Activated naive CD8-positive, alpha-beta T cell treated with anti-CD3 and anti-CD28 coated beads, Interleukin-2, amount 10 ng/mL, durations not matched to agents 7 days and 5 days (primary cell): Measurements from ENCODE around the gene DEFB114. TPM values are rescaled to one million over a fixed set of nuclear protein-coding genes. Genes with fewer than 3 reads are reported as not detected.
"Not testable (repeated sequence)": the region's sequence is repeated elsewhere in the genome, so short reads cannot be mapped to it uniquely, and the experiment has no call there.

Source experiments
- ATAC-seq: fragments of 150-1000 bp; cut with Tn5 transposase; one replicate; pipeline ENCODE4 v1.10.0; 2021; ENCODE audit warnings: low read depth, moderate library complexity
- POLR2A ChIA-PET: fragments of 350-600 bp; sonication (Branson Sonifier 250); formaldehyde crosslinking; loops from one replicate; lab custom pipeline; 2021; ENCODE audit warnings: antibody characterized with exemption; lab: Charles Lee
- DNase-seq: peaks from one replicate; pipeline ENCODE4 v3.0.0; 2021
- H3K27ac Mint-ChIP-seq: one replicate; pipeline ENCODE4 v1.8.0; 2022; ENCODE audit warnings: mild to moderate bottlenecking, mixed read lengths
- H3K27me3 Mint-ChIP-seq: one replicate; pipeline ENCODE4 v1.8.0; 2022; ENCODE audit warnings: mild to moderate bottlenecking, moderate library complexity, mixed read lengths
- H3K36me3 Mint-ChIP-seq: one replicate; pipeline ENCODE4 v1.8.0; 2021; ENCODE audit warnings: mild to moderate bottlenecking, mixed read lengths
- H3K4me1 Mint-ChIP-seq: one replicate; pipeline ENCODE4 v1.8.0; 2021; ENCODE audit warnings: mixed read lengths
- H3K4me3 Mint-ChIP-seq: one replicate; pipeline ENCODE4 v1.8.0; 2022; ENCODE audit warnings: mild to moderate bottlenecking, moderate library complexity, mixed read lengths
- H3K9me3 Mint-ChIP-seq: one replicate; pipeline ENCODE4 v1.8.0; 2021; ENCODE audit warnings: mixed read lengths
- total RNA-seq, 2 experiments: library from RNA; stranded (reverse); gene quantifications; one replicate each; pipeline ENCODE4 v1.2.3, GENCODE V29; 2021

DEFB114 gene
- total RNA-seq, 2 experiments from 2014 or later: not detected

GRCh38 chr6:49958180-49958579, 5.8 kb downstream of the DEFB114 start:
- DNase-seq (no peak), ATAC-seq (no peak)
- Mint-ChIP-seq H3K9me3 (no peaks in the 10 kb centered on the region), H3K27ac (no peak overlapping the region), H3K4me3 (no peak overlapping the region), H3K36me3 (no peaks in the 10 kb centered on the region), H3K27me3 (no peaks in the 10 kb centered on the region), H3K4me1 (no peaks in the 10 kb centered on the region)
- POLR2A ChIA-PET: no interaction called here

DNA sequence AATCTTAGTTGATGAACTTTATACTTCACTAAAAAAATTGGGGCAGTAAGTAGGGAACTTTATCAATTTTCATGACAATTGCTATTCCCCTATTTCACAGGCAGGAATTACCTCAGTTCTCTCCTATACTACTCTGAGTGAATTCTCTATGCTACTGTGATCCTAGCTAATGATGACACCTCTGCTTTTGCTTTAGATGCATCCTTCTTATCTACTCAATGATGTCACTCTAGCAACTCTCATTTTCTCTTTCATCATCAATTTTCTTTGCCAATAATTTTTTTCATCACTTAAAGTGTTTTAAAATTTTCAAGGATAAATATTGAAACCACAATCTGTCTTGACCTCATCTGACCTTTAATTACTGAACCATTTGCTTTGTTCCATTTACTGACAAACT, 8.1 kb downstream of the DEFB114 start:
- POLR2A ChIA-PET: no interaction called here
- Mint-ChIP-seq H3K27me3 (no peaks in the 10 kb centered on the region), H3K36me3 (no peaks in the 10 kb centered on the region), H3K4me1 (no peaks in the 10 kb centered on the region), H3K27ac (no peak overlapping the region), H3K4me3 (no peak overlapping the region), H3K9me3 (no peaks in the 10 kb centered on the region)
- no peak for ATAC-seq
- no peak for DNase-seq

GRCh38 chr6:49951926-49952325, 12.0 kb downstream of the DEFB114 start:
- no peak for DNase-seq
- POLR2A ChIA-PET: no interaction called here
- no peaks in the 10 kb centered on the region for H3K27me3 Mint-ChIP-seq
- H3K9me3 Mint-ChIP-seq: peaks cover 3% of the 10 kb centered on the region
- no peaks in the 10 kb centered on the region for H3K4me1 Mint-ChIP-seq
- no peak overlapping the region for H3K27ac Mint-ChIP-seq
- no peak overlapping the region for H3K4me3 Mint-ChIP-seq
- H3K36me3 Mint-ChIP-seq: no peaks in the 10 kb centered on the region
- no peak for ATAC-seq

DNA sequence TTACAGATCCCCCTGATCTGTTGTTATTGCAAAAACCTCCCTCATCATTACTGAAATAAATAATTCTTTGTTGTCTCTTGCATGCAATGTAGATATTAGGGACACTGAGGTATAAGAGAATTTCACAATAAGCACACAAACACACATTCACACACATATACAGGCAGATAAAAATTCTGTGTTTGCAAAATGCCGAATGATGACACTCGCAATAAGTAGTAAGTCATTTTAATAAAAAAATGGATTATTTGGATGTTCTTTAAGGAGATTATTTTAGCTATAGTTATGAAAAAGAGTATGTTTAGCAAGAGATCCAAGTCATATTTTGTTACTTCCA, 13.6 kb downstream of the DEFB114 start:
- H3K9me3 Mint-ChIP-seq: peaks cover 6% of the 10 kb centered on the region
- POLR2A ChIA-PET: no interaction called here
- DNase-seq (no peak), ATAC-seq (no peak)
- no peaks in the 10 kb centered on the region for H3K36me3 Mint-ChIP-seq
- H3K4me3 Mint-ChIP-seq: no peak overlapping the region
- no peaks in the 10 kb centered on the region for H3K27me3 Mint-ChIP-seq
- no peaks in the 10 kb centered on the region for H3K4me1 Mint-ChIP-seq
- H3K27ac Mint-ChIP-seq: no peak overlapping the region

DNA sequence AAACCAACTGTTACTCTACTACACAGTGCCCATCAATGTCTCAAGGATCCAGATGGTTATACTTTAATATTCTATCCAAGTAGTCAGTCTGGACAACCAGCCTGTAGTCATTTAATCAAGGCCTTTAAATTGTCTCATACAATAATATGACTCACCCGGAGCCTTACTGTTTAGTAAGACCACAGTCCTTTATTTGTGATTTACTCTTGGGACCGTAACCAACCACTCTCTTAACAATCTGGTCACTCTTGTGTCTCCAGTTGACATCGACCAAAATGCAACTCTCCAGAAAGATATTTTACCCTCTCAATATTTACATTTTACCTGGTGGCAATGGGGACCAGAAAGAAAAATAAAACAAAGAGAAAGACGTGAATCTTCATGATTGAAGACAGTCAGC, 14.9 kb downstream of the DEFB114 start:
- POLR2A ChIA-PET: no interaction called here
- peaks cover 8% of the 10 kb centered on the region for H3K9me3 Mint-ChIP-seq
- no peak overlapping the region for H3K27ac Mint-ChIP-seq
- no peaks in the 10 kb centered on the region for H3K4me1 Mint-ChIP-seq
- H3K36me3 Mint-ChIP-seq: no peaks in the 10 kb centered on the region
- DNase-seq: no peak
- no peaks in the 10 kb centered on the region for H3K27me3 Mint-ChIP-seq
- H3K4me3 Mint-ChIP-seq: no peak overlapping the region
- no peak for ATAC-seq

DNA sequence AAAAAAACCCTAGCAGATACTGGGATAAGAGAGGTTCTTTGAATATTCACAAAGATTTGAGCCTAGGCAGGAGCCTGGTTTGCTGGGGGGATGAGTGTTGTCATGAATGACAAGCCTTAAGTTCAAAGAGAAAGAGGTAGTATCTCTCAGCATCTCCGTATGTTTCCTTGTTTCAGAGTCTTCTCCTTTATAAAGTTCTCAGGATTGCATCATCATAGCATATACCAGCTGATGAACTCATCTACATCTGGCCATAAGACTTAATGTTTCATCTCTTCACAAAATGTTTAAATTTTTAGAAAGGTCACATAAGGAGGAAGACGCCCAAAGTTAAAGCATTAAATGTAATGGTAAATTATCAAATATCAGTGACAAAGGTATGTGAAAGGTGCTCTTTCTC, 17.1 kb downstream of the DEFB114 start:
- no peak for DNase-seq
- Mint-ChIP-seq H3K27me3 (no peaks in the 10 kb centered on the region), H3K9me3 (peaks cover 9% of the 10 kb centered on the region), H3K4me3 (no peak overlapping the region), H3K36me3 (no peaks in the 10 kb centered on the region), H3K27ac (no peak overlapping the region), H3K4me1 (no peaks in the 10 kb centered on the region)
- ATAC-seq: no peak
- POLR2A ChIA-PET: no interaction called here

DNA sequence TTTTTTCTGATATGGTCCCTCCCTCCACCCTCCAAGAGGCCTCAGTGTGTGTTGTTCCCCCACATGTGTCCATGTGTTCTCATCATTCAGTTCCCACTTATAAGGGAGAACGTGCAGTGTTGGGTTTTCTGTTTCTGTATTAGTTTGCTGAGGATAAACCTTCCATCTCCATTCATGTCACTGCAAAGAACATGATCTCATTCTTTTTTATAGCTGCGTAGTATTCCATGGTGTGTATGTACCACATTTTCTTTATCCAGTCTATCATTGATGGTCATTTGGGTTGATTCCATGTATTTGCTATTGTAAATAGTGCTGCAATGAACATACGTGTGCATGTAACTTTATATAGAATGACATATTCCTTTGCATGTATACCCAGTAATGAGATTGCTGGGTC, 19.9 kb downstream of the DEFB114 start:
- H3K27ac Mint-ChIP-seq, DNase-seq, ATAC-seq, H3K9me3 Mint-ChIP-seq, H3K36me3 Mint-ChIP-seq, H3K4me1 Mint-ChIP-seq, POLR2A ChIA-PET, H3K4me3 Mint-ChIP-seq, H3K27me3 Mint-ChIP-seq: not testable (repeated sequence)

DNA sequence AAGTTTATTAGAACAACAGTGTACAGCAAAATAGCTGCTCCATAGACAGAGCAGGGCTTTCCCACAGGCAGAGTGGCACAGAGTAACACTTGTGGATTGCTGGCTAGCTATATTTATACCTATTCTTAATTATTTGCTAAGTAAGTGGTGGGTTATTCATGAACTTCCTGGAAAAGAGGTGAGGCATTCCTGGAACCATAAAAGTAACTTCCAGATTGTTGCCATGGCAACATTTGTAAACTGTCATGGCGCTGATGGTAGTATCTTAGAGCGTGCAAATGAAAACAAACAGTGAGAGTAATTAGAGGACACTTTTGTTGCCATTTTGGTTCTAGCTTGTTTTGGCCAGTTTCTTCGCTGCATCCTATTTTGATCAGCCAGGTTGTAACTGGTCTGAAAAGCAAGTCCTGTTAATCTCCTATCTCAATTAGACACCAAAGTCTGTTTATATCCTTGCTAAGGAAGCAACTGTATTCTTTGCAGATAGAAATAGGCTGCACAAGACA, 23.9 kb downstream of the DEFB114 start:
- H3K27ac Mint-ChIP-seq: no peak overlapping the region
- DNase-seq (no peak), ATAC-seq (no peak)
- H3K27me3 Mint-ChIP-seq: no peaks in the 10 kb centered on the region
- POLR2A ChIA-PET: no interaction called here
- peaks cover 3% of the 10 kb centered on the region for H3K9me3 Mint-ChIP-seq
- H3K4me3 Mint-ChIP-seq: no peak overlapping the region
- H3K4me1 Mint-ChIP-seq: no peaks in the 10 kb centered on the region
- H3K36me3 Mint-ChIP-seq: no peaks in the 10 kb centered on the region

- H3K27ac Mint-ChIP-seq: no peak overlapping the region
- no peak overlapping the region for H3K4me3 Mint-ChIP-seq
- H3K4me1 Mint-ChIP-seq: no peaks in the 10 kb centered on the region
- POLR2A ChIA-PET: no interaction called here
- no peaks in the 10 kb centered on the region for H3K9me3 Mint-ChIP-seq
- no peaks in the 10 kb centered on the region for H3K27me3 Mint-ChIP-seq
- H3K36me3 Mint-ChIP-seq: no peaks in the 10 kb centered on the region
- DNase-seq: no peak
- ATAC-seq: no peak
Measured at GRCh38 chr6:49937811-49938210, 26.2 kb downstream of the DEFB114 start.

DNA sequence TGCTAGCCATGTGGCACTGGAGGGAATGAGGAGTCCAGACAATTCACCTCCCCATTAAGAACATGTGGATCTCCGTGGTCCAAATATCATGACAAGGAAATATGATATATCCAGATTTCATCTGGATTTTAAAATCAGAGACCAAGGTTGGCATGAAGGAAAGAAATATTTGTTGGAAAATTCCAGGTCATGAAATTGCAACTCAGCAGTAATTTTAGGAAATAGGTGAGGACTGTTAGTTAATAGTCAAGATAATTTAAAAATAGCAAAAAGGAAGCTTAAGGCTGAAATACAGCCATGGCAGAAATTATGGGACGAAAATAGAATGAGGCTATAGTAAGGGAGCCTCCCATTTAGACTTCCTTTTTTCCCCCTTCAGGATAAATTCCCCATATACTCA, 26.9 kb downstream of the DEFB114 start:
- Mint-ChIP-seq H3K36me3 (no peaks in the 10 kb centered on the region), H3K27me3 (no peaks in the 10 kb centered on the region), H3K9me3 (no peaks in the 10 kb centered on the region), H3K4me1 (no peaks in the 10 kb centered on the region), H3K4me3 (no peak overlapping the region), H3K27ac (no peak overlapping the region)
- POLR2A ChIA-PET: no interaction called here
- DNase-seq: no peak
- no peak for ATAC-seq

GRCh38 chr6:49935387-49935786, 28.6 kb downstream of the DEFB114 start:
- POLR2A ChIA-PET: no interaction called here
- Mint-ChIP-seq H3K4me1 (no peaks in the 10 kb centered on the region), H3K4me3 (no peak overlapping the region), H3K27me3 (no peaks in the 10 kb centered on the region), H3K36me3 (no peaks in the 10 kb centered on the region), H3K9me3 (no peaks in the 10 kb centered on the region), H3K27ac (no peak overlapping the region)
- no peak for DNase-seq
- ATAC-seq: no peak

GRCh38 chr6:49934770-49935169, 29.2 kb downstream of the DEFB114 start:
- Mint-ChIP-seq H3K36me3 (no peaks in the 10 kb centered on the region), H3K4me3 (no peak overlapping the region), H3K4me1 (no peaks in the 10 kb centered on the region), H3K9me3 (no peaks in the 10 kb centered on the region), H3K27ac (no peak overlapping the region), H3K27me3 (no peaks in the 10 kb centered on the region)
- POLR2A ChIA-PET: no interaction called here
- ATAC-seq: no peak
- DNase-seq: no peak

GRCh38 chr6:49933526-49933925, 30.4 kb downstream of the DEFB114 start:
- no peak for ATAC-seq
- POLR2A ChIA-PET: no interaction called here

GRCh38 chr6:49929340-49929739, 34.6 kb downstream of the DEFB114 start:
- Mint-ChIP-seq H3K36me3 (no peaks in the 10 kb centered on the region), H3K27ac (no peak overlapping the region), H3K27me3 (no peaks in the 10 kb centered on the region), H3K4me3 (no peak overlapping the region), H3K4me1 (no peaks in the 10 kb centered on the region), H3K9me3 (peaks cover 2% of the 10 kb centered on the region)
- ATAC-seq (no peak), DNase-seq (no peak)
- POLR2A ChIA-PET: no interaction called here

More at GRCh38 chr6:49933526-49933925, 30.4 kb downstream of the DEFB114 start:
- Mint-ChIP-seq H3K4me3 (no peak overlapping the region), H3K4me1 (no peaks in the 10 kb centered on the region), H3K27ac (no peak overlapping the region), H3K9me3 (no peaks in the 10 kb centered on the region), H3K36me3 (no peaks in the 10 kb centered on the region), H3K27me3 (no peaks in the 10 kb centered on the region)
- DNase-seq: no peak

DNA sequence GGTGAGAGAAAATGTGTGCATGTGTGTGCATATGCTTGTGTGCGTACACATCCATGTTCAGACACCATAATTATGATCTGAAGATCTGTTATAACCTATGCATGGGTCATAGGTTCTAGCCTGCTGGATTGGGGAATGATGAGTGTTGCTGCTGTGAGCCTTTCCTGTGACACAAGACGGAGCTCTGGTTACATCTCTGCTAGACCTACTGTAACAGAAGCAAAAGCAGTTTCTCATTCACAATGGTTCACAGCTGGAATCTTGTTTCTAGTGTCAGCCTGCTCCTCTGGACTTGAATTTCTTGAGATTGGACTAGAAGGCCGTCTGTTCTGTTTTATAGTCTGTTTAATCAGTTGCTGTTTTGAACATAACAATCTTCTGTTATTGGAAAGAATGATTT, 40.1 kb downstream of the DEFB114 start:
- no peaks in the 10 kb centered on the region for H3K36me3 Mint-ChIP-seq
- H3K9me3 Mint-ChIP-seq: peaks cover 2% of the 10 kb centered on the region
- no peak for ATAC-seq
- POLR2A ChIA-PET: no interaction called here
- H3K27ac Mint-ChIP-seq: no peak overlapping the region
- no peaks in the 10 kb centered on the region for H3K4me1 Mint-ChIP-seq
- H3K4me3 Mint-ChIP-seq: no peak overlapping the region
- DNase-seq: no peak
- no peaks in the 10 kb centered on the region for H3K27me3 Mint-ChIP-seq
